ACC112 (cell line): ENCODE data around the gene FANCE.

ENCODE experiments used
- H2AFZ ChIP-seq: fragments of 200-600 bp; sonication (generic); one replicate; pipeline ENCODE4 v1.6.0; 2017; ENCODE audit warnings: antibody characterized with exemption, low read length; ENCODE audit not compliant: unreplicated experiment
- H3K27ac ChIP-seq: fragments of 200-600 bp; sonication (generic); 2 replicates; pipeline ENCODE4 v1.5.1; 2014; ENCODE audit warnings: low read depth, mild to moderate bottlenecking, antibody characterized with exemption, low read length, moderate library complexity
- H3K27me3 ChIP-seq: fragments of 200-600 bp; sonication (generic); 2 replicates; pipeline ENCODE4 v1.6.1; 2014; ENCODE audit warnings: mild to moderate bottlenecking, antibody characterized with exemption, low read length, moderate library complexity, mixed read lengths; ENCODE audit not compliant: insufficient read depth
- H3K36me3 ChIP-seq: fragments of 200-600 bp; sonication (generic); 2 replicates; pipeline ENCODE4 v1.6.1; 2016; ENCODE audit warnings: mild to moderate bottlenecking, antibody characterized with exemption, low read length, moderate library complexity, mixed read lengths; ENCODE audit not compliant: insufficient read depth
- H3K4me1 ChIP-seq: fragments of 200-600 bp; sonication (generic); one replicate; pipeline ENCODE4 v1.6.1; 2016; ENCODE audit warnings: low read length, mixed read lengths; ENCODE audit not compliant: insufficient read depth, unreplicated experiment, control insufficient read depth
- H3K4me3 ChIP-seq: fragments of 200-600 bp; sonication (generic); 2 replicates; pipeline ENCODE4 v1.5.1; 2014; ENCODE audit warnings: mild to moderate bottlenecking, low read depth, low read length
- H3K79me2 ChIP-seq: fragments of 200-600 bp; sonication (generic); one replicate; pipeline ENCODE4 v1.6.0; 2016; ENCODE audit warnings: low read length; ENCODE audit not compliant: control insufficient read depth, unreplicated experiment, insufficient read depth

Gene FANCE

GRCh38 chr6:35415065-35415891 lies 36.9 kb upstream of the FANCE start:
- Histone ChIP-seq H3K4me3 (no peak overlapping the region), H2AFZ (no peak overlapping the region), H3K4me1 (peaks cover 18% of the 10 kb centered on the region), H3K36me3 (peaks cover 6% of the 10 kb centered on the region; the same call in 1 of the 2 replicates), H3K27me3 (no peaks in the 10 kb centered on the region), H3K27ac (no peak overlapping the region), H3K79me2 (no peaks in the 10 kb centered on the region)

GRCh38 chr6:35417979-35418661 lies 34.0 kb upstream of the FANCE start:
- no peaks in the 10 kb centered on the region for H3K27me3 ChIP-seq
- no peak overlapping the region for H3K27ac ChIP-seq
- no peak overlapping the region for H2AFZ ChIP-seq
- no peaks in the 10 kb centered on the region for H3K79me2 ChIP-seq
- peaks cover 10% of the 10 kb centered on the region; the same call in 1 of the 2 replicates for H3K36me3 ChIP-seq
- no peak overlapping the region for H3K4me3 ChIP-seq
- peaks cover 18% of the 10 kb centered on the region for H3K4me1 ChIP-seq

- no peaks in the 10 kb centered on the region for H3K79me2 ChIP-seq
- H3K4me3 ChIP-seq: no peak overlapping the region
- no peak overlapping the region for H2AFZ ChIP-seq
- H3K27me3 ChIP-seq: no peaks in the 10 kb centered on the region
- peaks cover 10% of the 10 kb centered on the region; the same call in 1 of the 2 replicates for H3K36me3 ChIP-seq
- peaks cover 20% of the 10 kb centered on the region for H3K4me1 ChIP-seq
- H3K27ac ChIP-seq: peak overlapping the region; percentile 10; the same call in 1 of the 2 replicates
These were observed 32.7 kb upstream of the FANCE start for GRCh38 chr6:35419417-35419816.

- Histone ChIP-seq H2AFZ (no peak overlapping the region), H3K36me3 (peaks cover 13% of the 10 kb centered on the region; the same call in 1 of the 2 replicates), H3K27ac (no peak overlapping the region)
These were observed 32.2 kb upstream of the FANCE start for GRCh38 chr6:35419961-35420360.

GRCh38 chr6:35425284-35425683 lies 26.9 kb upstream of the FANCE start:
- peaks cover 38% of the 10 kb centered on the region for H3K36me3 ChIP-seq
- H3K27ac ChIP-seq: peak overlapping the region; percentile 86

More at GRCh38 chr6:35419961-35420360, 32.2 kb upstream of the FANCE start:
- H3K79me2 ChIP-seq: no peaks in the 10 kb centered on the region
- H3K4me3 ChIP-seq: no peak overlapping the region
- no peaks in the 10 kb centered on the region for H3K27me3 ChIP-seq
- peaks cover 20% of the 10 kb centered on the region for H3K4me1 ChIP-seq

GRCh38 chr6:35426074-35426473 lies 26.1 kb upstream of the FANCE start:
- no peaks in the 10 kb centered on the region for H3K27me3 ChIP-seq
- H2AFZ ChIP-seq: no peak overlapping the region
- no peaks in the 10 kb centered on the region for H3K79me2 ChIP-seq
- peaks cover 49% of the 10 kb centered on the region for H3K4me1 ChIP-seq
- H3K27ac ChIP-seq: peak overlapping the region; percentile 86
- peaks cover 40% of the 10 kb centered on the region for H3K36me3 ChIP-seq
- no peak overlapping the region for H3K4me3 ChIP-seq

More at GRCh38 chr6:35425284-35425683, 26.9 kb upstream of the FANCE start:
- no peaks in the 10 kb centered on the region for H3K27me3 ChIP-seq
- H3K79me2 ChIP-seq: no peaks in the 10 kb centered on the region
- H3K4me1 ChIP-seq: peaks cover 49% of the 10 kb centered on the region
- no peak overlapping the region for H3K4me3 ChIP-seq
- H2AFZ ChIP-seq: no peak overlapping the region

GRCh38 chr6:35427435-35427834 lies 24.7 kb upstream of the FANCE start:
- peaks cover 49% of the 10 kb centered on the region for H3K4me1 ChIP-seq
- no peak overlapping the region for H2AFZ ChIP-seq
- H3K36me3 ChIP-seq: peaks cover 35% of the 10 kb centered on the region
- peak overlapping the region; percentile 86 for H3K27ac ChIP-seq
- no peaks in the 10 kb centered on the region for H3K79me2 ChIP-seq
- no peaks in the 10 kb centered on the region for H3K27me3 ChIP-seq
- H3K4me3 ChIP-seq: no peak overlapping the region

GRCh38 chr6:35427851-35428321 lies 24.3 kb upstream of the FANCE start:
- Histone ChIP-seq H3K36me3 (peaks cover 33% of the 10 kb centered on the region), H3K79me2 (no peaks in the 10 kb centered on the region), H2AFZ (no peak overlapping the region), H3K4me3 (peak overlapping the region; percentile 51), H3K4me1 (peaks cover 49% of the 10 kb centered on the region), H3K27me3 (no peaks in the 10 kb centered on the region), H3K27ac (peak overlapping the region; percentile 86)

GRCh38 chr6:35428421-35429149 lies 23.6 kb upstream of the FANCE start:
- H3K4me3 ChIP-seq: peak overlapping the region; percentile 51
- no peaks in the 10 kb centered on the region for H3K27me3 ChIP-seq
- H3K27ac ChIP-seq: peak overlapping the region; percentile 86
- no peak overlapping the region for H2AFZ ChIP-seq
- H3K79me2 ChIP-seq: no peaks in the 10 kb centered on the region
- H3K36me3 ChIP-seq: peaks cover 33% of the 10 kb centered on the region
- peaks cover 49% of the 10 kb centered on the region for H3K4me1 ChIP-seq

- Histone ChIP-seq H3K4me1 (peaks cover 46% of the 10 kb centered on the region), H3K27ac (peak overlapping the region; percentile 86; the same call in 1 of the 2 replicates), H3K27me3 (no peaks in the 10 kb centered on the region), H3K79me2 (no peaks in the 10 kb centered on the region), H3K4me3 (no peak overlapping the region), H2AFZ (no peak overlapping the region), H3K36me3 (peaks cover 29% of the 10 kb centered on the region)
These were observed 22.7 kb upstream of the FANCE start for GRCh38 chr6:35429463-35429862.
